Panc1 (cell line): ENCODE data around the gene RHEBL1. TPM values are rescaled to one million over a fixed set of nuclear protein-coding genes. Genes with fewer than 3 reads are reported as not detected.
A peak's percentile ranks its signal among the peaks of the same experiment; 100 is the strongest.

ENCODE experiments used
- ATAC-seq: fragments of 200-7000 bp; cut with Tn5 transposase; 2 replicates; pipeline ENCODE4 v1.9.1; 2020; ENCODE audit warnings: mild to moderate bottlenecking, moderate library complexity
- BruUV-seq: library from RNA; stranded (reverse); fragments of 400-500 nt; replicated peaks from 2 replicates; lab custom pipeline; 2021; lab: Mats Ljungman, UMichigan
- CTCF ChIA-PET: fragments of 300-600 bp; sonication (Branson Sonifier 250); formaldehyde crosslinking; loops from one replicate; lab custom pipeline; 2022; ENCODE audit warnings: antibody characterized with exemption; lab: Charles Lee
- POLR2A ChIA-PET: fragments of 300-600 bp; sonication (Branson Sonifier 250); formaldehyde crosslinking; loops from one replicate; lab custom pipeline; 2022; ENCODE audit warnings: antibody characterized with exemption; lab: Charles Lee
- DNase-seq: peaks from one replicate; pipeline ENCODE4 v3.0.0-alpha.2; 2010; ENCODE audit warnings: low read depth, low spot score
- H3K27ac ChIP-seq: 2 replicates; pipeline ENCODE4 v1.5.1; 2011; ENCODE audit warnings: mild to moderate bottlenecking, low read length, inconsistent platforms
- H3K27me3 ChIP-seq: fragments of 200-500 bp; sonication (Bioruptor generic); 2 replicates; pipeline ENCODE4 v1.6.0; 2014; ENCODE audit warnings: low read length, inconsistent platforms; ENCODE audit not compliant: control insufficient read depth, insufficient read depth
- H3K36me3 ChIP-seq: fragments of 200-500 bp; sonication (Bioruptor generic); 2 replicates; pipeline ENCODE4 v1.5.1; 2014; ENCODE audit warnings: inconsistent platforms, mild to moderate bottlenecking, low read length, moderate library complexity; ENCODE audit not compliant: control insufficient read depth, insufficient read depth
- H3K4me1 ChIP-seq: 2 replicates; pipeline ENCODE4 v1.5.1; 2011; ENCODE audit warnings: inconsistent platforms, mild to moderate bottlenecking, low read length, moderate library complexity; ENCODE audit not compliant: control insufficient read depth, insufficient read depth
- H3K4me3 ChIP-seq, 2 experiments: 2 replicates each; pipeline ENCODE4 v1.5.1; 2011 to 2012; ENCODE audit warnings: low read depth in 2 of 2, low read length in 2 of 2, mild to moderate bottlenecking in 2 of 2, inconsistent platforms in 1 of 2, moderate library complexity in 1 of 2
- H3K9me3 ChIP-seq: fragments of 200-500 bp; sonication (Bioruptor generic); 2 replicates; pipeline ENCODE4 v1.5.1; 2014; ENCODE audit warnings: low read depth, mild to moderate bottlenecking, inconsistent platforms, low read length, moderate library complexity; ENCODE audit not compliant: control insufficient read depth, insufficient read depth
- CTCF ChIP-seq: fragments of 450-650 bp; IDR thresholded peaks from 2 replicates; pipeline ENCODE4 v1.5.1; 2017; ENCODE audit warnings: mild to moderate bottlenecking
- POLR2AphosphoS5 ChIP-seq: IDR thresholded peaks from 2 replicates; pipeline ENCODE4 v1.6.1; 2012; ENCODE audit warnings: mild to moderate bottlenecking, low read depth, low read length, moderate library complexity
- REST ChIP-seq, 2 experiments: IDR thresholded peaks; 2 replicates each; pipeline ENCODE4 v1.6.1; 2011 to 2012; ENCODE audit warnings: low read depth in 2 of 2, control low read depth in 1 of 2, low read length in 1 of 2, mild to moderate bottlenecking in 1 of 2, moderate library complexity in 1 of 2; ENCODE audit not compliant: insufficient read depth in 1 of 2
- SIN3A ChIP-seq: IDR thresholded peaks from 2 replicates; pipeline ENCODE4 v1.6.1; 2012; ENCODE audit warnings: low read depth, mild to moderate bottlenecking, low read length, moderate library complexity, borderline replicate concordance; ENCODE audit not compliant: insufficient read depth
- TCF7L2 ChIP-seq: IDR thresholded peaks from 2 replicates; pipeline ENCODE4 v1.6.1; 2011; ENCODE audit warnings: mild to moderate bottlenecking, low read depth, low read length, inconsistent platforms
- in situ Hi-C: cut with HindIII; loops from 2 replicates; pipeline ENCODE4 v1.10.0; 2016; ENCODE audit warnings: low sequenced_read_pairs, low pct_unique_long_range_greater_than_20kb
- intact Hi-C: fragments of 100-400 bp; cut with micrococcal nuclease; formaldehyde crosslinking; loops from one replicate; pipeline ENCODE4 v1.10.0; 2022; ENCODE audit not compliant: unreplicated experiment
- total RNA-seq: library from RNA; stranded (reverse); gene quantifications from one replicate; pipeline ENCODE4 v1.2.1, GENCODE V29; 2021; ENCODE audit not compliant: unreplicated experiment

The RHEBL1 gene
- total RNA-seq, 1 experiment from 2014 or later: 4.7 TPM

DNA sequence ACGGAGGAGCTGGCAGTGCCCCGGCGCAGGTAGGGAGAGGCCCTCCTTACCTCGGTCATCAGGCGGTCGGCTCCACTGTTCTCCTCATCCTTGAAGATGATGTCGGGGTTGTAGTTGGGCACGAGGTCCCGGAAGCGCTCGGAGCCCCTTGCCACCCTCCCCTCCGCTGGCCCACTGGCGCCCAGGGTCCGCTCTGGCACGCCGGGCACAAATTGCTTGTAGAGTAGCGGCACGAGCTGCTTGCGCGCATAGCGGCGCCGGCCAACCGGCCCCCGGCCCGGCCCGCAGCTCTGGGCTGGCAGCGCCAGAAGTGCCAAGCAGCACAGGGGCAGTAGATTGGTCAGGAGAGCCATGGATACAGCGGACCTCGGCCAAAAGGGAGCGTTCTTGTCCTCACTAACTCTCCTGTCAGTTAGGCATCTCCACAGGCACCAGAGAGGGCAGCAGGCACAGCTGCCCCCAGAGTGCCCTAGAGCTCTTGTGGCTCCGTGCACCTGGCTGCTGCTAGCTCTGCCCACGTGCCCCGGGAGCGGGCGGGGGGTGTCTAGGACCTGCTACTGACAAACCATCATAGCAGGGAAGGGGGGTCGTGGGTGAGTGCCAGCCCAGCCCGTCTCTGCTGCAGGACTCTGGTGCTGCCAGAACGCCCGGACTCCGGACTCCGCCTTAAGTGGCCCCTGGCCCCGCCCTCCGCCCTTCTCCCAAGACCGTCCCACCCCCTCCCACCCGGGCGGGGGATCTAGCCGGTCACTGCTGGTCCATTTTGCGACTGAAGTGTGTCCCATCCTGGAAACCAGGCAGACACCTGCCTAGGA is 24.6 kb upstream of the RHEBL1 start, which contains the start of gene DHH:
Gene DHH, minus strand, starts transcription at position 642 of the 815 bp plus-strand sequence. Its CDS starts 289 bp downstream, at position 353.
- in situ Hi-C loops (no loop called here), intact Hi-C loops (no loop called here)
- no TSS peak for BruUV-seq
- Histone ChIP-seq H3K4me1 (peaks cover 31% of the 10 kb centered on the region), H3K4me3 (peak within 1 kb of the TSS; percentile 26 to 44), H3K27ac (no peak within 1 kb of the TSS), H3K9me3 (no peaks in the 10 kb centered on the region), H3K36me3 (no peaks in the 10 kb centered on the region), H3K27me3 (no peaks in the 10 kb centered on the region)
- TF ChIP-seq TCF7L2 (no peak), SIN3A (no peak)
- ChIA-PET POLR2A (interaction anchor here (1.3 kb wide), 1 partner anchor 10 kb away, joined by 4 read pairs; no protein-coding TSS in a partner anchor), CTCF (interaction anchor here (0.7 to 1.6 kb wide), 6 partner anchors 13 to 29 kb away, joined by 3 to 12 read pairs (median 4); partner anchors contain the start of gene LMBR1L)
- ATAC-seq (0 out of 2 replicates have a peak, but pooled peaks have one; percentile 29), DNase-seq (no peak)

GRCh38 chr12:49093792-49094159 is 24.0 kb upstream of the RHEBL1 start:
- peak overlapping the region; percentile 26 to 44; a peak in 3 of 4 replicates for H3K4me3 ChIP-seq
- no peak overlapping the region for H3K27ac ChIP-seq
- H3K9me3 ChIP-seq: no peaks in the 10 kb centered on the region
- no TSS peak for BruUV-seq
- peaks cover 35% of the 10 kb centered on the region for H3K4me1 ChIP-seq
- ChIA-PET CTCF (interaction anchor here (0.7 to 1.6 kb wide), 5 partner anchors 17 to 28 kb away, joined by 3 to 12 read pairs (median 4); partner anchors contain the start of genes LMBR1L and RHEBL1), POLR2A (interaction anchor here (1.3 kb wide), 1 partner anchor 10 kb away, joined by 4 read pairs; no protein-coding TSS in a partner anchor)
- in situ Hi-C loops (no loop called here), intact Hi-C loops (no loop called here)
- TF ChIP-seq SIN3A (no peak), TCF7L2 (no peak), POLR2AphosphoS5 (no peak), REST (IDR thresholded peaks at IDR 0.05; ENCODE audit: insufficient read depth in 1 of 2, low read depth in 2 of 2, low read length in 1 of 2) (no peak), CTCF (no peak)
- ATAC-seq: no peak
- no peaks in the 10 kb centered on the region for H3K36me3 ChIP-seq
- no peak for DNase-seq
- H3K27me3 ChIP-seq: no peaks in the 10 kb centered on the region
